Hepatocyte (in vitro differentiated cells): Measurements from ENCODE around the gene KRT86. TPM values are rescaled to one million over a fixed set of nuclear protein-coding genes. Genes with fewer than 3 reads are reported as not detected.

Source experiments
- DNase-seq: peaks from one replicate; pipeline ENCODE4 v3.0.0-alpha.2; 2016; ENCODE audit warnings: low spot score
- H2AFZ ChIP-seq: fragments of 200-600 bp; sonication (generic); 2 replicates; pipeline ENCODE4 v1.6.0; 2016; ENCODE audit warnings: antibody characterized with exemption, mild to moderate bottlenecking
- H3K27ac ChIP-seq: fragments of 200-600 bp; sonication (generic); 2 replicates; pipeline ENCODE4 v1.5.1; 2016; ENCODE audit warnings: mild to moderate bottlenecking
- H3K27me3 ChIP-seq: fragments of 200-600 bp; sonication (generic); 2 replicates; pipeline ENCODE4 v1.6.1; 2016
- H3K36me3 ChIP-seq: fragments of 200-600 bp; sonication (generic); replicated peaks from 2 replicates; pipeline ENCODE4 v1.5.1; 2016; ENCODE audit warnings: low read depth; ENCODE audit not compliant: insufficient read depth
- H3K4me1 ChIP-seq: fragments of 200-600 bp; sonication (generic); 2 replicates; pipeline ENCODE4 v1.5.1; 2016; ENCODE audit warnings: mild to moderate bottlenecking, moderate library complexity; ENCODE audit not compliant: insufficient read depth
- H3K4me2 ChIP-seq: fragments of 200-600 bp; sonication (generic); 2 replicates; pipeline ENCODE4 v1.6.0; 2016
- H3K4me3 ChIP-seq: fragments of 200-600 bp; sonication (generic); 2 replicates; pipeline ENCODE4 v1.5.1; 2016; ENCODE audit warnings: mild to moderate bottlenecking
- H3K79me2 ChIP-seq: fragments of 200-600 bp; sonication (generic); 2 replicates; pipeline ENCODE4 v1.6.0; 2017; ENCODE audit warnings: mild to moderate bottlenecking
- H3K9me2 ChIP-seq: fragments of 200-600 bp; sonication (generic); replicated peaks from 2 replicates; pipeline ENCODE4 v1.6.0; 2017; ENCODE audit warnings: mild to moderate bottlenecking; ENCODE audit not compliant: insufficient read depth
- H3K9me3 ChIP-seq: fragments of 200-600 bp; sonication (generic); 2 replicates; pipeline ENCODE4 v1.5.1; 2016; ENCODE audit warnings: low read depth, mild to moderate bottlenecking
- H4K20me1 ChIP-seq: fragments of 200-600 bp; sonication (generic); 2 replicates; pipeline ENCODE4 v1.6.0; 2016; ENCODE audit warnings: mild to moderate bottlenecking; ENCODE audit not compliant: insufficient read depth, poor library complexity, severe bottlenecking
- EZH2 ChIP-seq: fragments of 200-600 bp; sonication (generic); IDR thresholded peaks from 2 replicates; pipeline ENCODE4 v1.6.1; 2016; ENCODE audit warnings: antibody characterized with exemption, mild to moderate bottlenecking, borderline replicate concordance
- EZH2phosphoT487 ChIP-seq: fragments of 200-600 bp; sonication (generic); IDR thresholded peaks from one replicate; pipeline ENCODE4 v1.6.1; 2018; ENCODE audit warnings: antibody characterized with exemption, mild to moderate bottlenecking, low read depth, moderate library complexity; ENCODE audit not compliant: unreplicated experiment, severe bottlenecking
- WGBS: methylation state at CpG from one replicate; pipeline ENCODE4 v1.1.6; 2016; ENCODE audit warnings: low lambda C conversion rate; ENCODE audit errors: missing lambda C conversion rate; 5-methylcytosine and 5-hydroxymethylcytosine counted together
- polyA plus RNA-seq: library from polyadenylated mRNA; unstranded; fragments of >200 nt; fragmentation: Nextera tagmentation; extraction: Ambion mirVana; gene quantifications from 2 replicates; pipeline ENCODE4 v1.2.1, GENCODE V29; 2016
- total RNA-seq: library from RNA; depleted of rRNA; stranded (reverse); fragments of >200 nt; gene quantifications from 2 replicates; pipeline ENCODE4 v1.2.3, GENCODE V29; 2014
- TF ChIP-seq, protein P1 (sequence below): fragments of 200-600 bp; sonication (generic); IDR thresholded peaks from 2 replicates; pipeline ENCODE4 v1.5.1; 2016; ENCODE audit warnings: antibody characterized with exemption, mild to moderate bottlenecking; ENCODE audit not compliant: poor library complexity

The KRT86 gene
- total and polyA plus RNA-seq, 2 experiments from 2014 or later, result 0.40 TPM; not detected in 1

DNA sequence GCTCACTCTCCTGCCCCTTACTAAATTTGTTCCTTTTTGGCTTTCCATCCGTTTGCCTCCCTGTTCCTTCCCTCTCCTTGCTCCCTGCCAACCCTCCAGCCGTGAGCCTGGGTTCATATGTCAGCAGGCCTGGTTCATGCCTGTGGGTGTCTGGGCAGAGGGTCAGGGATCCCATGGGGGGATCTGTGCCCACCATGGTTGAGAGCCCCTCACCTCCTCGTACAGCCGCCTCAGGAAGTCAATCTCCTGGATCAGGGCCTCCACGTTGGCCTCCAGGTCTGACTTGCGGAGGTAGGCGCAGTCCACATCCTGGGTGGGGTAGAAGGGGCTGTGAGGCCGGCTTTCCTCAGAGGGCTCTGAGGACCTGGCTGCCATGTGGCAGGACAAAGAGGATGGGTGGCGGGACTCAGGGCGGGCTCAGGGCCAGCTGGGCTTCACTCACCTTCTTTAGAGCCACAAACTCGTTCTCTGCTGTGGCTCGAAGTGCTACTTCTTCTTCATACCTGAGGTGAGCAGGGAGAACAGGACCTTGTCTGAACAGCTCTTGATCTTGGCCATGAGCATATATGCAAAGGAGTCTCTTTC lies 43.1 kb downstream of the KRT86 start:
- DNase-seq, result no peak
- no peaks in the 10 kb centered on the region for H3K36me3 ChIP-seq
- no peak overlapping the region for H3K27ac ChIP-seq
- no peaks in the 10 kb centered on the region for H3K4me1 ChIP-seq
- H3K79me2 ChIP-seq, result no peaks in the 10 kb centered on the region
- no peaks in the 10 kb centered on the region for H3K27me3 ChIP-seq
- H2AFZ ChIP-seq, result no peak overlapping the region
- 93% methylated on average over 12 of the region's 12 CpGs for WGBS
- no peak overlapping the region for H3K4me3 ChIP-seq
- TF ChIP-seq, protein P1, sequence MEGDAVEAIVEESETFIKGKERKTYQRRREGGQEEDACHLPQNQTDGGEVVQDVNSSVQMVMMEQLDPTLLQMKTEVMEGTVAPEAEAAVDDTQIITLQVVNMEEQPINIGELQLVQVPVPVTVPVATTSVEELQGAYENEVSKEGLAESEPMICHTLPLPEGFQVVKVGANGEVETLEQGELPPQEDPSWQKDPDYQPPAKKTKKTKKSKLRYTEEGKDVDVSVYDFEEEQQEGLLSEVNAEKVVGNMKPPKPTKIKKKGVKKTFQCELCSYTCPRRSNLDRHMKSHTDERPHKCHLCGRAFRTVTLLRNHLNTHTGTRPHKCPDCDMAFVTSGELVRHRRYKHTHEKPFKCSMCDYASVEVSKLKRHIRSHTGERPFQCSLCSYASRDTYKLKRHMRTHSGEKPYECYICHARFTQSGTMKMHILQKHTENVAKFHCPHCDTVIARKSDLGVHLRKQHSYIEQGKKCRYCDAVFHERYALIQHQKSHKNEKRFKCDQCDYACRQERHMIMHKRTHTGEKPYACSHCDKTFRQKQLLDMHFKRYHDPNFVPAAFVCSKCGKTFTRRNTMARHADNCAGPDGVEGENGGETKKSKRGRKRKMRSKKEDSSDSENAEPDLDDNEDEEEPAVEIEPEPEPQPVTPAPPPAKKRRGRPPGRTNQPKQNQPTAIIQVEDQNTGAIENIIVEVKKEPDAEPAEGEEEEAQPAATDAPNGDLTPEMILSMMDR, result no peak
- no peak for TF ChIP-seq EZH2
- no peak for TF ChIP-seq EZH2phosphoT487
- no peaks in the 10 kb centered on the region for H3K9me2 ChIP-seq
- H3K4me2 ChIP-seq, result no peak overlapping the region
- H3K9me3 ChIP-seq, result no peaks in the 10 kb centered on the region
- no peaks in the 10 kb centered on the region for H4K20me1 ChIP-seq

DNA sequence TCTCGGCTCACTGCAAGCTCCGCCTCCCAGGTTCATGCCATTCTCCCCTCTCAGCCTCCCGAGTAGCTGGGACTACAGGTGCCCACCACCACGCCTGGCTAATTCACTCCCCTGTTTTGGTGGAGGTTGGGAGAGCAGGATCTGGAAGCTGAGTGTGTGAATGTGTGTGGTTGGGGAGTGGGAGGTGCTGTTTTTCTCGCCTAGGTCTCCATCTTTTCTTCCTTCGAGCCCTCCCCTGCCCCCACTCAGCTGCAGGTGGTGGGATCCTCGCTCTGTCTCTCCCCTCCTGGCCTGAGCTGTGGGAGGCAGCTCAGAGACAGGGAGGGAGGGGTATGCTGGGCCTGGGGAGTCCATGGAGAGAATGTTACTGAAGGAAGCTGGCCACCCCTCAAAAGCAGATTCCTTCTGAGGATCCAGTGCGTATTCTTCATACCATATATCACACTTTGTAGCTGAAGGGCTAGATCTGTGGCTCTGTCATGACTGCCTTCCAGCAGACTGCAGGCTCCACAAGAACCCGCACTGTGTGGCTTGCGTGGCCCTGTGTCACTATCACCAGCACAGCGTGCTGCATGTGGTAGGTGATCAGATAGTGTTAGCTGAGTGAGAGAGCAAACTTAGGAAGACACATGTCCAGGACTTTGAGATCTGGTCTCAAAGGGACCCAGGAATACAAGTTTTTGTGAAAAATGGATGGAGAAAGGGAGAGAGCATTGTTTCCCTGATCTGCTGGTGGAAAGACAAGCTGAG lies 44.0 kb downstream of the KRT86 start:
- H4K20me1 ChIP-seq, result no peaks in the 10 kb centered on the region
- H3K4me2 ChIP-seq, result no peak overlapping the region
- no peak overlapping the region for H3K27ac ChIP-seq
- H3K36me3 ChIP-seq, result no peaks in the 10 kb centered on the region
- no peaks in the 10 kb centered on the region for H3K79me2 ChIP-seq
- no peaks in the 10 kb centered on the region for H3K9me2 ChIP-seq
- no peak for DNase-seq
- H3K4me1 ChIP-seq, result no peaks in the 10 kb centered on the region
- H3K4me3 ChIP-seq, result no peak overlapping the region
- H3K9me3 ChIP-seq, result no peaks in the 10 kb centered on the region
- 91% methylated on average over 11 of the region's 11 CpGs for WGBS
- TF ChIP-seq EZH2phosphoT487 (no peak), EZH2 (no peak)
- TF ChIP-seq, protein P1, result no peak
- H3K27me3 ChIP-seq, result peaks cover 4% of the 10 kb centered on the region
- no peak overlapping the region for H2AFZ ChIP-seq

DNA sequence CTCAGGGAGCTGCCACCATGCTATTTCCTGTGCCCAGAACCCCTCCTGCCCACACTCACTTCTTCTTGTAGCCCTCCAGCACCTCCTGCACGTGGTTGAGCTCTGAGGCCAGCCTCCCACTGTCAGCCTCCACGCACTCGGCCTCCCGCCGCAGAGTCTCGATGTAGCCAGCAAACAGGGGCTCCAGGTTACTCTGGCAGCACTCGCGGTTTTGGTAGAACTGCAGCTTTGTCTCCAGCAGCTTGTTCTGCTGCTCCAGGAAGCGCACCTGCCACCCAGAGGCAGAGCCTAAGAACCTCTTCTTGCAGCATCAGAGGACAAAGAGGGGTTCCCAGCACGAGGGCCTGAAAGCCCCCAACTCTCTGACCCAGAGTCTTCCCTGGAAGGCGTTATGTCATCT lies 44.7 kb downstream of the KRT86 start:
- no peak for TF ChIP-seq EZH2
- TF ChIP-seq, protein P1, result peak; percentile 13
- DNase-seq, result no peak
- 78% methylated on average over 11 of the region's 11 CpGs for WGBS
- Histone ChIP-seq H3K4me3 (no peak overlapping the region), H3K36me3 (no peaks in the 10 kb centered on the region), H3K9me3 (no peaks in the 10 kb centered on the region), H4K20me1 (no peaks in the 10 kb centered on the region), H2AFZ (no peak overlapping the region), H3K4me1 (no peaks in the 10 kb centered on the region), H3K27ac (no peak overlapping the region), H3K79me2 (no peaks in the 10 kb centered on the region), H3K4me2 (no peak overlapping the region), H3K27me3 (peaks cover 4% of the 10 kb centered on the region), H3K9me2 (no peaks in the 10 kb centered on the region)
